ENCODE data around the gene TMPRSS6. TPM values are rescaled to one million over a fixed set of nuclear protein-coding genes. Genes with fewer than 3 reads are reported as not detected.
A peak's percentile ranks its signal among the peaks of the same experiment; 100 is the strongest.

Gene TMPRSS6
- total and polyA plus RNA-seq, 2 of the 8 experiments (the other 6 are each of a cell fraction or from before 2014, with no cell fraction given): 0.02 TPM; not detected in 1

- H3K23ac ChIP-seq (ENCODE audit: insufficient read length): no peak overlapping the region
- ChIA-PET CTCF (ENCODE audit: partially characterized antibody) (interaction anchor here (0.6 to 2.7 kb wide), 11 partner anchors 10 to 148 kb away, joined by 3 to 8 read pairs (median 3); no protein-coding TSS in a partner anchor), POLR2A (ENCODE audit: partially characterized antibody) (interaction anchor here (1.1 to 2.2 kb wide), 2 partner anchors 17 to 129 kb away, joined by 3 to 7 read pairs; no protein-coding TSS in a partner anchor)
- no peak overlapping the region for H3K4me3 ChIP-seq (ENCODE audit: extremely low read depth in 1 of 4, insufficient read depth in 2 of 4, low read depth in 3 of 4, low read length in 4 of 4)
- H3K4me1 ChIP-seq (replicated peaks in 1 of 4; ENCODE audit: control insufficient read depth in 3 of 4, insufficient read depth in 4 of 4, low read length in 3 of 4): peaks cover 0 to 11% (median 2%) of the 10 kb centered on the region in 4 experiments; a peak in 5 of 7 replicates
- H2BK5ac ChIP-seq (ENCODE audit: low read depth, low read length): no peak overlapping the region
- no peaks in the 10 kb centered on the region for H3K27me3 ChIP-seq (replicated peaks in 1 of 4; ENCODE audit: control insufficient read depth in 3 of 4, extremely low read depth in 1 of 4, insufficient read depth in 3 of 4, low read length in 3 of 4)
- no peak overlapping the region for H3K14ac ChIP-seq (ENCODE audit: insufficient read length)
- no peaks in the 10 kb centered on the region for H4K20me1 ChIP-seq (replicated peaks in 1 of 2; ENCODE audit: control insufficient read depth in 1 of 2, insufficient read depth in 2 of 2, low read length in 2 of 2)
- no peak overlapping the region for H3K9ac ChIP-seq (replicated peaks in 1 of 4; ENCODE audit: extremely low read depth in 1 of 4, low read depth in 3 of 4, low read length in 3 of 4)
- no peak overlapping the region for H3K56ac ChIP-seq (replicated peaks; ENCODE audit: insufficient read length, low read depth, low read length)
- no peaks in the 10 kb centered on the region for H3K79me2 ChIP-seq (ENCODE audit: control insufficient read depth in 1 of 2, insufficient read depth in 2 of 2, low read length in 2 of 2)
- H3K36me3 ChIP-seq (ENCODE audit: control insufficient read depth in 2 of 4, insufficient read depth in 4 of 4, low read length in 3 of 4): no peaks in the 10 kb centered on the region
- no peak overlapping the region for H2BK15ac ChIP-seq (ENCODE audit: low read length)
- H3K79me1 ChIP-seq (ENCODE audit: low read depth, low read length): no peaks in the 10 kb centered on the region
- no peak overlapping the region for H4K5ac ChIP-seq (ENCODE audit: insufficient read length, low read depth, low read length)
- no peak overlapping the region for H3K27ac ChIP-seq (ENCODE audit: low read depth, low read length)
- H2AFZ ChIP-seq (ENCODE audit: low read length): no peak overlapping the region
- no peak overlapping the region for H3K4me2 ChIP-seq (ENCODE audit: insufficient read depth in 1 of 2, low read depth in 2 of 2, low read length in 2 of 2)
- H2BK12ac ChIP-seq (ENCODE audit: low read depth, low read length): 0 out of 2 replicates have a peak overlapping the region, but pooled peaks have one; percentile 50
- H3K4ac ChIP-seq (replicated peaks; ENCODE audit: insufficient read length, low read depth, low read length): no peak overlapping the region
- no peaks in the 10 kb centered on the region for H3K23me2 ChIP-seq (ENCODE audit: low read depth, low read length)
- no peak overlapping the region for H2AK5ac ChIP-seq (ENCODE audit: low read depth, low read length)
- H2BK20ac ChIP-seq (ENCODE audit: low read length): no peak overlapping the region
- H2BK120ac ChIP-seq (replicated peaks; ENCODE audit: low read depth, low read length): no peak overlapping the region
- FAIRE-seq (no peak), DNase-seq (ENCODE audit: low read depth in 1 of 2, low spot score in 2 of 2) (no peak)
- no peak overlapping the region for H4K8ac ChIP-seq (ENCODE audit: extremely low read depth, insufficient read depth, low read length)
- WGBS, 2 experiments (ENCODE audit: extremely low coverage in 1 of 2, insufficient coverage in 1 of 2, insufficient read length in 1 of 2, insufficient replicate concordance in 2 of 2, low coverage in 1 of 2, low lambda C conversion rate in 2 of 2, missing lambda C conversion rate in 1 of 2): 88% methylated on average over 15 of the region's 16 CpGs; no CpG with 5 or more reads in 1 of the 2 experiments
- H4K91ac ChIP-seq (replicated peaks; ENCODE audit: insufficient read length, low read length): peak overlapping the region; percentile 73
- H3K18ac ChIP-seq (ENCODE audit: extremely low read depth, low read length): no peak overlapping the region
- no peaks in the 10 kb centered on the region for H3K9me3 ChIP-seq (ENCODE audit: insufficient read depth in 2 of 2, low read depth in 1 of 2, low read length in 1 of 2)
- TF ChIP-seq TAF1 (IDR thresholded peaks at IDR 0.05; ENCODE audit: low read depth, low read length) (no peak), CHD2 (IDR thresholded peaks at IDR 0.05; ENCODE audit: low read length) (no peak)
These were observed 37.1 kb upstream of the TMPRSS6 start for GRCh38 chr22:37146507-37147180.
